WTC11 (cell line): ENCODE measurements around the gene MYBPH. TPM values are rescaled to one million over a fixed set of nuclear protein-coding genes. Genes with fewer than 3 reads are reported as not detected.

Source experiments
- ATAC-seq: fragments of 200-7000 bp; cut with Tn5 transposase; 2 replicates; pipeline ENCODE4 v1.10.0; 2021; ENCODE audit warnings: mild to moderate bottlenecking, moderate library complexity
- CTCF ChIA-PET: fragments of 300-600 bp; sonication (Branson Sonifier 250); formaldehyde crosslinking; loops from one replicate; lab custom pipeline; 2021; ENCODE audit warnings: antibody characterized with exemption; lab: Charles Lee
- POLR2A ChIA-PET: fragments of 350-600 bp; sonication (Branson Sonifier 250); formaldehyde crosslinking; loops from one replicate; lab custom pipeline; 2021; ENCODE audit warnings: antibody characterized with exemption; lab: Charles Lee
- DNase-seq: peaks from one replicate; pipeline ENCODE4 v3.0.0; 2021; ENCODE audit warnings: low spot score
- H3K27ac Mint-ChIP-seq: 2 replicates; pipeline ENCODE4 v1.8.0; 2021; ENCODE audit warnings: mixed read lengths
- H3K27me3 Mint-ChIP-seq: 2 replicates; pipeline ENCODE4 v1.8.0; 2021; ENCODE audit warnings: low read depth, mild to moderate bottlenecking, moderate library complexity, mixed read lengths
- H3K36me3 Mint-ChIP-seq: 2 replicates; pipeline ENCODE4 v1.8.0; 2021; ENCODE audit warnings: mixed read lengths
- H3K4me1 Mint-ChIP-seq: 2 replicates; pipeline ENCODE4 v1.8.0; 2022; ENCODE audit warnings: mixed read lengths
- H3K4me3 Mint-ChIP-seq: 2 replicates; pipeline ENCODE4 v1.8.0; 2021; ENCODE audit warnings: mild to moderate bottlenecking, moderate library complexity, mixed read lengths
- H3K9me3 Mint-ChIP-seq: 2 replicates; pipeline ENCODE4 v1.8.0; 2021; ENCODE audit warnings: mixed read lengths
- CREM ChIP-seq: sonication (generic); formaldehyde crosslinking; IDR thresholded peaks from 2 replicates; pipeline ENCODE4 v1.8.1; 2022; ENCODE audit warnings: mild to moderate bottlenecking, missing genetic modification reagents, moderate library complexity
- ELF4 ChIP-seq: sonication (generic); formaldehyde crosslinking; IDR thresholded peaks from 2 replicates; pipeline ENCODE4 v1.8.1; 2022; ENCODE audit warnings: low read depth, mild to moderate bottlenecking, moderate library complexity, missing genetic modification reagents
- ESRRA ChIP-seq: sonication (generic); formaldehyde crosslinking; IDR thresholded peaks from 2 replicates; pipeline ENCODE4 v1.8.1; 2022; ENCODE audit warnings: mild to moderate bottlenecking, missing genetic modification reagents, borderline replicate concordance
- GABPB1 ChIP-seq: sonication (generic); formaldehyde crosslinking; IDR thresholded peaks from 2 replicates; pipeline ENCODE4 v1.8.1; 2023; ENCODE audit warnings: mild to moderate bottlenecking, missing genetic modification reagents
- JAZF1 ChIP-seq: fragments of 250-450 bp; sonication (Bioruptor Pico); IDR thresholded peaks from 2 replicates; pipeline ENCODE4 v1.9.0; 2021; ENCODE audit warnings: moderate library complexity, mild to moderate bottlenecking, inconsistent platforms
- MLX ChIP-seq: sonication (generic); formaldehyde crosslinking; IDR thresholded peaks from 2 replicates; pipeline ENCODE4 v1.8.1; 2023; ENCODE audit warnings: mild to moderate bottlenecking, missing genetic modification reagents, moderate library complexity
- NFYB ChIP-seq: sonication (generic); formaldehyde crosslinking; conservative IDR thresholded peaks from 2 replicates; pipeline ENCODE4 v1.8.0; 2022; ENCODE audit warnings: low read depth, missing genetic modification reagents
- NR2C2 ChIP-seq: sonication (generic); formaldehyde crosslinking; IDR thresholded peaks from 2 replicates; pipeline ENCODE4 v1.8.0; 2022; ENCODE audit warnings: mild to moderate bottlenecking, missing genetic modification reagents
- SMAD3 ChIP-seq: sonication (generic); formaldehyde crosslinking; IDR thresholded peaks from 2 replicates; pipeline ENCODE4 v1.8.0; 2022; ENCODE audit warnings: missing genetic modification reagents, mild to moderate bottlenecking, borderline replicate concordance
- SOX15 ChIP-seq: fragments of 250-450 bp; sonication (Bioruptor Pico); IDR thresholded peaks from 2 replicates; pipeline ENCODE4 v1.9.0; 2021; ENCODE audit warnings: mild to moderate bottlenecking
- STAT6 ChIP-seq: sonication (generic); formaldehyde crosslinking; conservative IDR thresholded peaks from 2 replicates; pipeline ENCODE4 v1.8.1; 2023; ENCODE audit warnings: mild to moderate bottlenecking, low read depth, missing genetic modification reagents, moderate library complexity
- TEAD4 ChIP-seq: sonication (generic); formaldehyde crosslinking; IDR thresholded peaks from 2 replicates; pipeline ENCODE4 v1.8.0; 2022; ENCODE audit warnings: mild to moderate bottlenecking, missing genetic modification reagents
- TP53 ChIP-seq: sonication (generic); formaldehyde crosslinking; IDR thresholded peaks from 2 replicates; pipeline ENCODE4 v1.8.1; 2023; ENCODE audit warnings: mild to moderate bottlenecking, missing genetic modification reagents
- ZNF138 ChIP-seq: sonication (generic); formaldehyde crosslinking; conservative IDR thresholded peaks from 2 replicates; pipeline ENCODE4 v1.8.1; 2022; ENCODE audit warnings: mild to moderate bottlenecking, moderate library complexity, missing genetic modification reagents
- ZNF219 ChIP-seq: sonication (generic); formaldehyde crosslinking; IDR thresholded peaks from 2 replicates; pipeline ENCODE4 v1.8.0; 2023; ENCODE audit warnings: missing genetic modification reagents, mild to moderate bottlenecking, borderline replicate concordance
- ZNF232 ChIP-seq: sonication (generic); formaldehyde crosslinking; IDR thresholded peaks from 2 replicates; pipeline ENCODE4 v1.8.0; 2022; ENCODE audit warnings: mild to moderate bottlenecking, missing genetic modification reagents
- ZNF416 ChIP-seq: fragments of 250-450 bp; sonication (Bioruptor Pico); IDR thresholded peaks from 2 replicates; pipeline ENCODE4 v1.9.0; 2021; ENCODE audit warnings: mild to moderate bottlenecking, inconsistent platforms
- total RNA-seq: library from RNA; stranded (reverse); gene quantifications from 3 replicates; pipeline ENCODE4 v1.2.3, GENCODE V29; 2021
- TF ChIP-seq, protein P1 (sequence below): sonication (generic); formaldehyde crosslinking; conservative IDR thresholded peaks from 2 replicates; pipeline ENCODE4 v1.8.1; 2022; ENCODE audit warnings: mild to moderate bottlenecking, missing genetic modification reagents
- TF ChIP-seq, protein P2 (sequence below): fragments of 250-450 bp; sonication (Bioruptor Pico); IDR thresholded peaks from 2 replicates; pipeline ENCODE4 v1.8.0; 2021; ENCODE audit warnings: mild to moderate bottlenecking

Gene MYBPH
- total RNA-seq, 1 experiment from 2014 or later = not detected

GRCh38 chr1:203146537-203146936 is 29.1 kb downstream of the MYBPH start (continued):
- TF ChIP-seq ZNF416 (CRISPR knock-in tag) (no peak), NFYB (CRISPR knock-in tag) (no peak), TEAD4 (CRISPR knock-in tag) (no peak), SMAD3 (no peak), ELF4 (CRISPR knock-in tag) (no peak)
- TF ChIP-seq, protein P1, sequence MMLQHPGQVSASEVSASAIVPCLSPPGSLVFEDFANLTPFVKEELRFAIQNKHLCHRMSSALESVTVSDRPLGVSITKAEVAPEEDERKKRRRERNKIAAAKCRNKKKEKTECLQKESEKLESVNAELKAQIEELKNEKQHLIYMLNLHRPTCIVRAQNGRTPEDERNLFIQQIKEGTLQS (CRISPR knock-in tag) = no peak

- POLR2A ChIA-PET = no interaction called here
- H3K9me3 Mint-ChIP-seq = peaks cover 8% of the 10 kb centered on the region
- DNase-seq = no peak
- TF ChIP-seq CREM = no peak
- no peak for TF ChIP-seq STAT6 (CRISPR knock-in tag)
- no peak for TF ChIP-seq ZNF232 (CRISPR knock-in tag)
- TF ChIP-seq NFYB (CRISPR knock-in tag) = no peak
- TF ChIP-seq MLX (CRISPR knock-in tag) = no peak
- TF ChIP-seq NR2C2 (CRISPR knock-in tag) = no peak
- TF ChIP-seq JAZF1 = no peak
- TF ChIP-seq ESRRA (CRISPR knock-in tag) = no peak
- ATAC-seq = no peak
- CTCF ChIA-PET = interaction anchor here (1.2 to 12.2 kb wide), 6 partner anchors 16 to 106 kb away, joined by 3 to 184 read pairs (median 28); partner anchors contain the start of gene ADORA1
- H3K36me3 Mint-ChIP-seq = peaks cover 4% of the 10 kb centered on the region
- H3K4me3 Mint-ChIP-seq = no peak overlapping the region
- peaks cover 67% of the 10 kb centered on the region for H3K4me1 Mint-ChIP-seq
- no peak overlapping the region for H3K27ac Mint-ChIP-seq
- no peaks in the 10 kb centered on the region; the same call in 1 of the 2 replicates for H3K27me3 Mint-ChIP-seq
These were observed 29.6 kb downstream of the MYBPH start for GRCh38 chr1:203146042-203146369.

- DNase-seq = no peak
- no peaks in the 10 kb centered on the region; the same call in 1 of the 2 replicates for H3K27me3 Mint-ChIP-seq
- no peak overlapping the region for H3K4me3 Mint-ChIP-seq
- ChIA-PET CTCF (interaction anchor here (1.2 to 12.2 kb wide), 6 partner anchors 16 to 110 kb away, joined by 3 to 184 read pairs (median 6); partner anchors contain the start of gene ADORA1), POLR2A (no interaction called here)
- H3K4me1 Mint-ChIP-seq = peaks cover 62% of the 10 kb centered on the region
- H3K9me3 Mint-ChIP-seq = peaks cover 8% of the 10 kb centered on the region
- no peak for ATAC-seq
- H3K36me3 Mint-ChIP-seq = peaks cover 4% of the 10 kb centered on the region
- no peak for TF ChIP-seq TP53
- TF ChIP-seq, protein P2, sequence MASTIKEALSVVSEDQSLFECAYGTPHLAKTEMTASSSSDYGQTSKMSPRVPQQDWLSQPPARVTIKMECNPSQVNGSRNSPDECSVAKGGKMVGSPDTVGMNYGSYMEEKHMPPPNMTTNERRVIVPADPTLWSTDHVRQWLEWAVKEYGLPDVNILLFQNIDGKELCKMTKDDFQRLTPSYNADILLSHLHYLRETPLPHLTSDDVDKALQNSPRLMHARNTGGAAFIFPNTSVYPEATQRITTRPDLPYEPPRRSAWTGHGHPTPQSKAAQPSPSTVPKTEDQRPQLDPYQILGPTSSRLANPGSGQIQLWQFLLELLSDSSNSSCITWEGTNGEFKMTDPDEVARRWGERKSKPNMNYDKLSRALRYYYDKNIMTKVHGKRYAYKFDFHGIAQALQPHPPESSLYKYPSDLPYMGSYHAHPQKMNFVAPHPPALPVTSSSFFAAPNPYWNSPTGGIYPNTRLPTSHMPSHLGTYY (CRISPR knock-in tag) = no peak
- no peak for TF ChIP-seq SOX15 (CRISPR knock-in tag)
- no peak for TF ChIP-seq ZNF219 (CRISPR knock-in tag)
- TF ChIP-seq ZNF232 (CRISPR knock-in tag) = no peak
- TF ChIP-seq ZNF138 (CRISPR knock-in tag) = no peak
- no peak for TF ChIP-seq NR2C2 (CRISPR knock-in tag)
- TF ChIP-seq STAT6 (CRISPR knock-in tag) = no peak
- no peak for TF ChIP-seq JAZF1
- no peak for TF ChIP-seq GABPB1 (CRISPR knock-in tag)
- H3K27ac Mint-ChIP-seq = no peak overlapping the region
These were observed 30.1 kb downstream of the MYBPH start for GRCh38 chr1:203145321-203146041.
